Cardiac muscle cell (in vitro differentiated cells and primary cell): Measurements from ENCODE around the gene CORO1C. TPM values are rescaled to one million over a fixed set of nuclear protein-coding genes. Genes with fewer than 3 reads are reported as not detected.

Experiments
- DNase-seq, 2 donors: peaks; one replicate each; pipeline versions ENCODE4 v3.0.0 to v3.0.0-alpha.2; 2010 to 2017; ENCODE audit warnings: low read depth in 1 of 2, low spot score in 1 of 2
- H3K27ac ChIP-seq: fragments of 200-600 bp; sonication (generic); 2 replicates; pipeline ENCODE4 v1.5.1; 2016
- H3K27me3 ChIP-seq: fragments of 200-600 bp; sonication (generic); 2 replicates; pipeline ENCODE4 v1.6.0; 2016; ENCODE audit warnings: control low read depth
- H3K36me3 ChIP-seq: fragments of 200-600 bp; sonication (generic); 2 replicates; pipeline ENCODE4 v1.5.1; 2016; ENCODE audit warnings: control low read depth
- H3K4me1 ChIP-seq: fragments of 200-600 bp; sonication (generic); 2 replicates; pipeline ENCODE4 v1.8.1; 2017; ENCODE audit warnings: low read depth, mild to moderate bottlenecking, mixed run types
- H3K4me3 ChIP-seq: fragments of 200-600 bp; sonication (generic); 2 replicates; pipeline ENCODE4 v1.5.1; 2016; ENCODE audit warnings: mild to moderate bottlenecking
- H3K9me3 ChIP-seq: fragments of 200-600 bp; sonication (generic); 2 replicates; pipeline ENCODE4 v1.5.1; 2017; ENCODE audit warnings: low read depth, mild to moderate bottlenecking, control low read depth
- polyA plus RNA-seq: library from polyadenylated mRNA; unstranded; fragments of >200 nt; fragmentation: Nextera tagmentation; extraction: Ambion mirVana; gene quantifications from 2 replicates; pipeline ENCODE4 v1.2.1, GENCODE V29; 2016
- total RNA-seq: library from RNA; depleted of rRNA; stranded (reverse); fragments of >200 nt; gene quantifications from 2 replicates; pipeline ENCODE4 v1.2.3, GENCODE V29; 2016
- TF ChIP-seq, protein P1 (sequence below): IDR thresholded peaks from 2 replicates; pipeline ENCODE4 v1.5.1; 2012; ENCODE audit warnings: low read depth, mild to moderate bottlenecking, low read length

Gene CORO1C
- total and polyA plus RNA-seq, 2 experiments from 2014 or later, result 65.4 to 72.5 TPM

GRCh38 chr12:108686780-108687179 is 44.5 kb downstream of the CORO1C start:
- Histone ChIP-seq H3K27ac (peak overlapping the region; percentile 83), H3K9me3 (no peaks in the 10 kb centered on the region), H3K27me3 (no peaks in the 10 kb centered on the region), H3K4me1 (peaks cover 61% of the 10 kb centered on the region), H3K4me3 (no peak overlapping the region), H3K36me3 (no peaks in the 10 kb centered on the region)
- TF ChIP-seq, protein P1, sequence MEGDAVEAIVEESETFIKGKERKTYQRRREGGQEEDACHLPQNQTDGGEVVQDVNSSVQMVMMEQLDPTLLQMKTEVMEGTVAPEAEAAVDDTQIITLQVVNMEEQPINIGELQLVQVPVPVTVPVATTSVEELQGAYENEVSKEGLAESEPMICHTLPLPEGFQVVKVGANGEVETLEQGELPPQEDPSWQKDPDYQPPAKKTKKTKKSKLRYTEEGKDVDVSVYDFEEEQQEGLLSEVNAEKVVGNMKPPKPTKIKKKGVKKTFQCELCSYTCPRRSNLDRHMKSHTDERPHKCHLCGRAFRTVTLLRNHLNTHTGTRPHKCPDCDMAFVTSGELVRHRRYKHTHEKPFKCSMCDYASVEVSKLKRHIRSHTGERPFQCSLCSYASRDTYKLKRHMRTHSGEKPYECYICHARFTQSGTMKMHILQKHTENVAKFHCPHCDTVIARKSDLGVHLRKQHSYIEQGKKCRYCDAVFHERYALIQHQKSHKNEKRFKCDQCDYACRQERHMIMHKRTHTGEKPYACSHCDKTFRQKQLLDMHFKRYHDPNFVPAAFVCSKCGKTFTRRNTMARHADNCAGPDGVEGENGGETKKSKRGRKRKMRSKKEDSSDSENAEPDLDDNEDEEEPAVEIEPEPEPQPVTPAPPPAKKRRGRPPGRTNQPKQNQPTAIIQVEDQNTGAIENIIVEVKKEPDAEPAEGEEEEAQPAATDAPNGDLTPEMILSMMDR, result no peak
- no peak for DNase-seq

- Histone ChIP-seq H3K4me1 (peaks cover 53% of the 10 kb centered on the region), H3K9me3 (no peaks in the 10 kb centered on the region), H3K27ac (peak overlapping the region; percentile 83), H3K4me3 (no peak overlapping the region), H3K36me3 (no peaks in the 10 kb centered on the region), H3K27me3 (no peaks in the 10 kb centered on the region)
- no peak for DNase-seq
- TF ChIP-seq, protein P1, result no peak
Measured at GRCh38 chr12:108685469-108686260, 45.7 kb downstream of the CORO1C start.

DNA sequence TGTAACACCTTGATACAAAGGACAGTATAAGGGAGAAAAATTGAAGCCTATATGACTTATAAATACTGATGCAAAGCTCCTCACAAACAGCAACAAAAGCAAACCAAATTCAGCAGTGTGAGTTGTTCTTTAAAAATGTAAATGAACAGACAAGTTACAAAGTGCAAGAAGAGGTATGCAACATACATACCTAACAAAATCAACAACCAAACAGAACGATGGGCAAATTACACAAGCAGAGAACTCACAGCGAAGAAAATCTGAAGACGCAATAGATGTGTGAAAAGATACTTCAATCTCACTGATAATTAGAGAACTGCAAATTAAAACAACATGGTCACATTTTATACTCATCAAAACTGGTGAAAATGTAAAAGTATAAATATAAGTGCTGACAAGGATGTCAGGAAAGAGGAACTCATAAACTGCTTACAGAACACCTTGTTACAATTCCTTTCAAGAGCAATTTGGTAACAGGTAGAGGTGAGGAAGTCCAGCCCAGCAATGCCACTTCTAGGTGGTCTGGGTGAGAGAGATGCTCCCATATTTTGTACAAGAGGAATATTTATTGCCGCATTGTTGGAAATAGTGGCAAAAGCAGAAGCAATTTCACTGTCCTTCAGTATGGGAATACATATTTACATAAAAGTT is 47.3 kb downstream of the CORO1C start:
- Histone ChIP-seq H3K9me3 (no peaks in the 10 kb centered on the region), H3K36me3 (no peaks in the 10 kb centered on the region), H3K27ac (no peak overlapping the region), H3K4me1 (peaks cover 40% of the 10 kb centered on the region), H3K4me3 (no peak overlapping the region), H3K27me3 (no peaks in the 10 kb centered on the region)
- TF ChIP-seq, protein P1, result no peak
- DNase-seq, result no peak

- no peaks in the 10 kb centered on the region for H3K9me3 ChIP-seq
- peaks cover 13% of the 10 kb centered on the region for H3K36me3 ChIP-seq
- no peak overlapping the region for H3K27ac ChIP-seq
- DNase-seq, result no peak
- no peaks in the 10 kb centered on the region for H3K27me3 ChIP-seq
- H3K4me1 ChIP-seq, result peaks cover 30% of the 10 kb centered on the region
- TF ChIP-seq, protein P1, result no peak
- no peak overlapping the region for H3K4me3 ChIP-seq
Measured at GRCh38 chr12:108681317-108681716, 50.0 kb downstream of the CORO1C start.

- no peaks in the 10 kb centered on the region for H3K9me3 ChIP-seq
- no peaks in the 10 kb centered on the region for H3K27me3 ChIP-seq
- peak overlapping the region; percentile 34 for H3K27ac ChIP-seq
- no peak for DNase-seq
- TF ChIP-seq, protein P1, result no peak
- no peak overlapping the region for H3K4me3 ChIP-seq
- peaks cover 10% of the 10 kb centered on the region for H3K4me1 ChIP-seq
- H3K36me3 ChIP-seq, result peaks cover 13% of the 10 kb centered on the region
Measured at GRCh38 chr12:108679106-108679681, 52.1 kb downstream of the CORO1C start.
